ENCODE measurements around the gene ITIH4.

DNA sequence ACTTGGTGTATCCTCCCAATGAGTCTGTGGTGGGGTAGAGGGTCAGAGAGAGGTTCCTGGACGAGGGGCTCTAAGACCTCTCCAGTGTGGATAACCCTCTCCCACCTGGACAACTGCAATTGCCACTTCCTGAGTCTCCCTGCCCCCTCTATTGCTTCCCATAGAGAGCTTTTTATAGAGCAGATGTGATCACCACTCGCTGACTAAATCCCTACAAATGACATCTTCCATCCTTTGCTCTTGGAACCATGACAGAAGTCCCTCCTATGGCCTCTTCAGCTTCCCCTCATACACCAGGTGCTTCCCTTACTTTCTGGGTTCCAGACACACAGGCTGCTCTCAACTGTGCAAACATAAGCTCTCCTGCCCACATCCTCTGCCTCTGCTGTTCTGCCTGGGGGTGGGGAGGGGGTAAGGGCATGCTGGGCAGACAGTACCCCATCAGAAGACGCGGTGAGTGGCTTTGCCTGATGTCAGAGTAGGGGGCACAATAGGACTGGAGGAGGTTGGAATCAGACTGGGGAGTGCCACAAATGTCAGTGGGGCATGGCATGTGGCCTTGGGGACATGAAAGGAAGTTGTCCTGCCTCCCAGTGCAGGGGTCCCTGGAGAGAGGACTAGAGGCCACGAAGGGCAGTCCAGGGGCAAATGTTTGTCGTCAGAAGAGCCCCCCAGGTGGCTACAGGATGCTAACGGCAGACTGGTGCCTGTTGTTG is 20.7 kb downstream of the ITIH4 start:
- TF ChIP-seq, protein P1, sequence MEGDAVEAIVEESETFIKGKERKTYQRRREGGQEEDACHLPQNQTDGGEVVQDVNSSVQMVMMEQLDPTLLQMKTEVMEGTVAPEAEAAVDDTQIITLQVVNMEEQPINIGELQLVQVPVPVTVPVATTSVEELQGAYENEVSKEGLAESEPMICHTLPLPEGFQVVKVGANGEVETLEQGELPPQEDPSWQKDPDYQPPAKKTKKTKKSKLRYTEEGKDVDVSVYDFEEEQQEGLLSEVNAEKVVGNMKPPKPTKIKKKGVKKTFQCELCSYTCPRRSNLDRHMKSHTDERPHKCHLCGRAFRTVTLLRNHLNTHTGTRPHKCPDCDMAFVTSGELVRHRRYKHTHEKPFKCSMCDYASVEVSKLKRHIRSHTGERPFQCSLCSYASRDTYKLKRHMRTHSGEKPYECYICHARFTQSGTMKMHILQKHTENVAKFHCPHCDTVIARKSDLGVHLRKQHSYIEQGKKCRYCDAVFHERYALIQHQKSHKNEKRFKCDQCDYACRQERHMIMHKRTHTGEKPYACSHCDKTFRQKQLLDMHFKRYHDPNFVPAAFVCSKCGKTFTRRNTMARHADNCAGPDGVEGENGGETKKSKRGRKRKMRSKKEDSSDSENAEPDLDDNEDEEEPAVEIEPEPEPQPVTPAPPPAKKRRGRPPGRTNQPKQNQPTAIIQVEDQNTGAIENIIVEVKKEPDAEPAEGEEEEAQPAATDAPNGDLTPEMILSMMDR (IDR thresholded peaks at IDR 0.05), result peak in 1 of 4 donors; percentile 2
- peak; percentile 41 for TF ChIP-seq POLR2A (IDR thresholded peaks at IDR 0.05)
